Testis (tissue), 2 donors: ENCODE data around the gene ZMIZ1.

Source experiments
- POLR2A ChIP-seq: fragments of 450-650 bp; IDR thresholded peaks from one replicate; pipeline ENCODE4 v1.6.1; 2017; ENCODE audit warnings: antibody characterized with exemption, mild to moderate bottlenecking, moderate library complexity
- TF ChIP-seq, protein P1 (sequence below), 3 experiments: fragments of 450-650 bp in 2 of 3; fragments of 200-600 bp in 1 of 3; sonication (generic) in 1 of 3; IDR thresholded peaks; one replicate each; pipeline ENCODE4 v1.5.1; 2016 to 2019; ENCODE audit warnings: antibody characterized with exemption in 3 of 3, mild to moderate bottlenecking in 2 of 3, moderate library complexity in 1 of 3

DNA sequence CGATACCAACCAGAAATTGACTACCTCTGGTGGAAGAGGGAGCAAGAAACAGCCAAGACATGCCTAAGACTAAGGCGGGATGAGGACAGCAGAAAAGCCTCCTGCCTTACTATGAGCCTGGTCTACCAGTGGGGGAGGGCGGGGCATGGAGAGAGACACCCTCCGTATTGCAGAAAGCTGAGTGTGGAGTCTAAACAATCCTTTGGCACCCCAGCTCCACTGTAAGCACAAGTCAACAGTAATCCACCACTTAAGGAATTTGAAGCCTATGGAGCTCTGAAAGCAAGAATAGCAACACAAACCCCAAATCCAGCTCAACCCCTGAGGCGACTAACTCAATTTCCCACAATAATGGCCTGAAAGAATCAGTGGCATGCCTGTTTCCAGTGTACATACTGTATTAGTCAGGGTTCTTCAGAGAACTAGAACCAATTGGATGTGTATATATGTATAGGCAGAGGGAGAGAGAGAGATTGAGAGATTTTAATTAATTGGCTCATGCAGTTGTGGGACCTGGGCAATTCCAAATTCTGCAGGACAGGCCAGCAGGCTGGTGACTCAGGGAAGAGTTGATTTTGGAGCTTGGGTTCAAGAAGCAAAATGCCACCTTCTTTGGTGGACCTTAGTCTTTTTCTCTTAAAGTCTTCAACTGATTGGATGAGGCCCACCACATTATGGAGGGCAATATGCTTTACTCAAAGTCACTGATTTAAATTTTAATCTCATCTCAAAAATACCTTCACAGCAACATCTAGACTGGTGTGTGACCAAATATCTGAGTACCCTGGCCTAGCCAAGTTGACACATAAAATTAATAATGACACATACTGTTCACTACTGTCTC, 292.0 kb downstream of the ZMIZ1 start:
- TF ChIP-seq, protein P1, sequence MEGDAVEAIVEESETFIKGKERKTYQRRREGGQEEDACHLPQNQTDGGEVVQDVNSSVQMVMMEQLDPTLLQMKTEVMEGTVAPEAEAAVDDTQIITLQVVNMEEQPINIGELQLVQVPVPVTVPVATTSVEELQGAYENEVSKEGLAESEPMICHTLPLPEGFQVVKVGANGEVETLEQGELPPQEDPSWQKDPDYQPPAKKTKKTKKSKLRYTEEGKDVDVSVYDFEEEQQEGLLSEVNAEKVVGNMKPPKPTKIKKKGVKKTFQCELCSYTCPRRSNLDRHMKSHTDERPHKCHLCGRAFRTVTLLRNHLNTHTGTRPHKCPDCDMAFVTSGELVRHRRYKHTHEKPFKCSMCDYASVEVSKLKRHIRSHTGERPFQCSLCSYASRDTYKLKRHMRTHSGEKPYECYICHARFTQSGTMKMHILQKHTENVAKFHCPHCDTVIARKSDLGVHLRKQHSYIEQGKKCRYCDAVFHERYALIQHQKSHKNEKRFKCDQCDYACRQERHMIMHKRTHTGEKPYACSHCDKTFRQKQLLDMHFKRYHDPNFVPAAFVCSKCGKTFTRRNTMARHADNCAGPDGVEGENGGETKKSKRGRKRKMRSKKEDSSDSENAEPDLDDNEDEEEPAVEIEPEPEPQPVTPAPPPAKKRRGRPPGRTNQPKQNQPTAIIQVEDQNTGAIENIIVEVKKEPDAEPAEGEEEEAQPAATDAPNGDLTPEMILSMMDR (IDR thresholded peaks at IDR 0.05): no peak
- TF ChIP-seq POLR2A: no peak
